Measurements from ENCODE around the gene ERI3. TPM values are rescaled to one million over a fixed set of nuclear protein-coding genes. Genes with fewer than 3 reads are reported as not detected.

The ERI3 gene
- total RNA-seq, 1 donor from 2014 or later, result 31.0 TPM

DNA sequence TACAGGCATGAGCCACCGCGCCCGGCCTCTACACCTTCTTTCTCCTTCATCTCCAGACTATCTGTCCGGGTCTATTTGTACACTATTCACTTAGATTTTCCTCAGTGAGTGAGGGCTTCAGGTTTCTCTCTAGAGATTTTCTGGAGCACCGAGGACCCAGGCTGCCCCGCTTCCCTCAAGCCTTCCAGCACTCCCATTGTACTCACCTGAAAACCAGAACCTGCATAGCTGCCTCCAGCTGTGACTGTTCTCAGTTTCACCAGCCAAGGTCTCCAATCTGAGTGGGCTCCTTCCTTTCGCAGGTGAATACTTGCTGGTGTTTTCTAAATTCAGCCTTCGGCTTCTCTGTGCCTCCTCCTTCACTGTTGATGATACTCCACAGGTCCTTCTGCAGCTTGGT, 154.7 kb downstream of the ERI3 start:
- Histone ChIP-seq H3K27me3 (no peaks in the 10 kb centered on the region), H3F3A (ENCODE audit: low read depth) (no peaks in the 10 kb centered on the region), H3K36me3 (no peaks in the 10 kb centered on the region), H3K4me3 (no peak overlapping the region), H3K9me3 (ENCODE audit: low read depth) (no peaks in the 10 kb centered on the region), H3K9ac (no peak overlapping the region), H3K4me2 (no peak overlapping the region), H3K79me2 (ENCODE audit: low read depth) (no peaks in the 10 kb centered on the region), H4K20me1 (ENCODE audit: low read depth) (no peaks in the 10 kb centered on the region), H3K27ac (no peak overlapping the region), H3K4me1 (no peaks in the 10 kb centered on the region), H2AFZ (replicated peaks) (no peak overlapping the region)
- Mint-ChIP-seq H3K36me3 (no peaks in the 10 kb centered on the region), H3K9me3 (no peaks in the 10 kb centered on the region), H3K27me3 (ENCODE audit: insufficient read depth, low read depth) (peaks cover 2% of the 10 kb centered on the region), H3K4me1 (no peaks in the 10 kb centered on the region), H3K27ac (no peak overlapping the region), H3K4me3 (no peak overlapping the region)
- no peak for DNase-seq (ENCODE audit: low spot score)
- TF ChIP-seq, protein P1, sequence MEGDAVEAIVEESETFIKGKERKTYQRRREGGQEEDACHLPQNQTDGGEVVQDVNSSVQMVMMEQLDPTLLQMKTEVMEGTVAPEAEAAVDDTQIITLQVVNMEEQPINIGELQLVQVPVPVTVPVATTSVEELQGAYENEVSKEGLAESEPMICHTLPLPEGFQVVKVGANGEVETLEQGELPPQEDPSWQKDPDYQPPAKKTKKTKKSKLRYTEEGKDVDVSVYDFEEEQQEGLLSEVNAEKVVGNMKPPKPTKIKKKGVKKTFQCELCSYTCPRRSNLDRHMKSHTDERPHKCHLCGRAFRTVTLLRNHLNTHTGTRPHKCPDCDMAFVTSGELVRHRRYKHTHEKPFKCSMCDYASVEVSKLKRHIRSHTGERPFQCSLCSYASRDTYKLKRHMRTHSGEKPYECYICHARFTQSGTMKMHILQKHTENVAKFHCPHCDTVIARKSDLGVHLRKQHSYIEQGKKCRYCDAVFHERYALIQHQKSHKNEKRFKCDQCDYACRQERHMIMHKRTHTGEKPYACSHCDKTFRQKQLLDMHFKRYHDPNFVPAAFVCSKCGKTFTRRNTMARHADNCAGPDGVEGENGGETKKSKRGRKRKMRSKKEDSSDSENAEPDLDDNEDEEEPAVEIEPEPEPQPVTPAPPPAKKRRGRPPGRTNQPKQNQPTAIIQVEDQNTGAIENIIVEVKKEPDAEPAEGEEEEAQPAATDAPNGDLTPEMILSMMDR (IDR thresholded peaks at IDR 0.05), result no peak
- no peak for TF ChIP-seq EZH2 (IDR thresholded peaks at IDR 0.05)
- no peak for TF ChIP-seq EZH2phosphoT487 (IDR thresholded peaks at IDR 0.05)

DNA sequence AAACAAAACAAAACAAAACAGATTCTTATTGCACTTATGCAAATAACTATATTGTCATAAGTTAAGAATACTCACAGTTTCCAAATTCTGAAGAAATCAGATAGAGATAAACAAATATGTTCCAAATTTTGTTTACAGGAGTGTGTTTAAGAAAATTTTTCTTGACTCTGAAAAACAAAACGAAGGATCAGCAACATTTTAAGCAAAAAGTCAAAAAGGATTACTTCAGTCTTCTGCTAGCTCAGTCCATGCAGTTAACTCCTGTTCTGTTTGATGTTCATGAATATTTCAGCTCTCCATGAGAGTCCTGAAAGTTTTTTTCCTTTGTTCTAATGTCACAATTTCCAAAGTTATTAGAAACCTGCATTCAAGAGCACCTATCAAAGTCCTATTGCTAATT, 180.4 kb downstream of the ERI3 start:
- peaks cover 4% of the 10 kb centered on the region for H3K27me3 Mint-ChIP-seq (ENCODE audit: insufficient read depth, low read depth)
- Histone ChIP-seq H3K4me2 (no peak overlapping the region), H4K20me1 (ENCODE audit: low read depth) (no peaks in the 10 kb centered on the region), H3K4me3 (no peak overlapping the region), H3K27me3 (no peaks in the 10 kb centered on the region), H3K79me2 (ENCODE audit: low read depth) (no peaks in the 10 kb centered on the region), H3K9me3 (ENCODE audit: low read depth) (peaks cover 23% of the 10 kb centered on the region), H3K9ac (no peak overlapping the region), H3K27ac (no peak overlapping the region), H2AFZ (replicated peaks) (no peak overlapping the region), H3K4me1 (no peaks in the 10 kb centered on the region), H3K36me3 (peaks cover 3% of the 10 kb centered on the region), H3F3A (ENCODE audit: low read depth) (no peaks in the 10 kb centered on the region)
- H3K4me3 Mint-ChIP-seq, result no peak overlapping the region
- H3K36me3 Mint-ChIP-seq, result no peaks in the 10 kb centered on the region
- H3K9me3 Mint-ChIP-seq, result peaks cover 39% of the 10 kb centered on the region
- no peak for DNase-seq (ENCODE audit: low spot score)
- H3K4me1 Mint-ChIP-seq, result peaks cover 3% of the 10 kb centered on the region
- H3K27ac Mint-ChIP-seq, result no peak overlapping the region
- TF ChIP-seq, protein P1 (IDR thresholded peaks at IDR 0.05), result no peak
- TF ChIP-seq EZH2phosphoT487 (IDR thresholded peaks at IDR 0.05) (no peak), EZH2 (IDR thresholded peaks at IDR 0.05) (no peak)

Small RNA genes within 50 kb of the gene (small RNA-seq; reads per million reads assigned to genes)
- gene AL035417.1 (not detected), gene RNU6-369P (not detected)

Other genes starting within 250 kb of the ERI3 start
- not detected in 2 replicates for gene KLF17, start 236.4 kb downstream of the ERI3 start, total RNA-seq (ENCODE audit: low replicate concordance)
- not detected in 2 replicates for gene KLF18, start 213.6 kb downstream of the ERI3 start, total RNA-seq (ENCODE audit: low replicate concordance)
- 22.3 and 29.8 TPM in 2 replicates for gene DMAP1, start 141.8 kb downstream of the ERI3 start, total RNA-seq (ENCODE audit: low replicate concordance)
- 93.8 and 133 TPM in 2 replicates for gene RNF220, start 50.0 kb upstream of the ERI3 start, total RNA-seq (ENCODE audit: low replicate concordance)